H1 (cell line): ENCODE measurements around the gene UFD1. TPM values are rescaled to one million over a fixed set of nuclear protein-coding genes. Genes with fewer than 3 reads are reported as not detected.

Experiments
- CTCF ChIA-PET: fragments of 300-600 bp; sonication (Branson Sonifier 250); formaldehyde crosslinking; loops from one replicate; lab custom pipeline; 2021; ENCODE audit not compliant: partially characterized antibody; lab: Charles Lee
- POLR2A ChIA-PET: fragments of 300-600 bp; sonication (Branson Sonifier 250); formaldehyde crosslinking; loops from one replicate; lab custom pipeline; 2021; ENCODE audit warnings: inconsistent platforms; ENCODE audit not compliant: partially characterized antibody; lab: Charles Lee
- DNase-seq, 2 experiments: peaks; one replicate each; pipeline versions ENCODE4 v3.0.0 to v3.0.0-alpha.2; 2010 to 2022; ENCODE audit warnings: low spot score in 2 of 2, low read depth in 1 of 2, mixed read lengths in 1 of 2
- FAIRE-seq: peaks from 2 replicates; lab custom pipeline; 2011; peaks lifted over from hg19 to GRCh38; lab: Jason Lieb, UNC
- H2AFZ ChIP-seq: 2 replicates; pipeline ENCODE4 v1.8.1; 2012; ENCODE audit warnings: low read length, inconsistent platforms
- H2AK5ac ChIP-seq: 2 replicates; pipeline ENCODE4 v1.6.1; 2013; ENCODE audit warnings: low read depth, low read length
- H2BK120ac ChIP-seq: replicated peaks from 2 replicates; pipeline ENCODE3; 2013; ENCODE audit warnings: low read depth, low read length, inconsistent platforms
- H2BK12ac ChIP-seq: 2 replicates; pipeline ENCODE4 v1.6.1; 2013; ENCODE audit warnings: low read depth, low read length
- H2BK15ac ChIP-seq: 2 replicates; pipeline ENCODE4 v1.6.1; 2013; ENCODE audit warnings: low read length
- H2BK20ac ChIP-seq: 2 replicates; pipeline ENCODE4 v1.6.1; 2013; ENCODE audit warnings: low read length
- H2BK5ac ChIP-seq: 2 replicates; pipeline ENCODE4 v1.6.1; 2013; ENCODE audit warnings: low read depth, low read length
- H3K14ac ChIP-seq: 2 replicates; pipeline ENCODE4 v1.6.1; 2013; ENCODE audit warnings: inconsistent platforms; ENCODE audit not compliant: insufficient read length
- H3K18ac ChIP-seq: 2 replicates; pipeline ENCODE4 v1.6.1; 2013; ENCODE audit warnings: low read length; ENCODE audit errors: extremely low read depth
- H3K23ac ChIP-seq: 2 replicates; pipeline ENCODE4 v1.6.1; 2013; ENCODE audit warnings: inconsistent platforms; ENCODE audit not compliant: insufficient read length
- H3K23me2 ChIP-seq: 2 replicates; pipeline ENCODE4 v1.6.1; 2013; ENCODE audit warnings: low read depth, low read length
- H3K27ac ChIP-seq: 2 replicates; pipeline ENCODE4 v1.6.1; 2011; ENCODE audit warnings: low read depth, low read length, inconsistent platforms
- H3K27me3 ChIP-seq, 4 experiments: replicated peaks in 1 of 4; 1 replicate in 1 of 4; 2 replicates in 3 of 4; pipeline versions ENCODE4 v1.6.1 to v1.8.1; 2011 to 2013; ENCODE audit warnings: low read length in 3 of 4, mild to moderate bottlenecking in 3 of 4, inconsistent platforms in 2 of 4, mixed read lengths in 2 of 4, moderate library complexity in 1 of 4; ENCODE audit not compliant: control insufficient read depth in 3 of 4, insufficient read depth in 3 of 4; ENCODE audit errors: extremely low read depth in 1 of 4
- H3K36me3 ChIP-seq, 4 experiments: 2 replicates each; pipeline versions ENCODE4 v1.6.1 to v1.8.1; 2011 to 2013; ENCODE audit warnings: mild to moderate bottlenecking in 4 of 4, low read length in 3 of 4, moderate library complexity in 2 of 4, control low read depth in 1 of 4, inconsistent platforms in 1 of 4; ENCODE audit not compliant: insufficient read depth in 4 of 4, control insufficient read depth in 2 of 4
- H3K4ac ChIP-seq: replicated peaks from 2 replicates; pipeline ENCODE3; 2013; ENCODE audit warnings: low read length, low read depth, mixed read lengths, inconsistent platforms; ENCODE audit not compliant: insufficient read length
- H3K4me1 ChIP-seq, 4 experiments: replicated peaks in 1 of 4; 1 replicate in 1 of 4; 2 replicates in 3 of 4; pipeline versions ENCODE4 v1.6.1 to v1.8.1; 2011 to 2013; ENCODE audit warnings: low read length in 3 of 4, inconsistent platforms in 2 of 4, mixed read lengths in 1 of 4; ENCODE audit not compliant: insufficient read depth in 4 of 4, control insufficient read depth in 3 of 4
- H3K4me2 ChIP-seq, 2 experiments: 2 replicates each; pipeline versions ENCODE4 v1.6.1 to v1.8.1; 2011 to 2013; ENCODE audit warnings: low read depth in 2 of 2, low read length in 2 of 2, control low read depth in 1 of 2, inconsistent platforms in 1 of 2, mild to moderate bottlenecking in 1 of 2; ENCODE audit not compliant: insufficient read depth in 1 of 2
- H3K4me3 ChIP-seq, 4 experiments: fragments of 200-600, 300-600 bp in 1 of 4; sonication (generic), shearing (Covaris generic), sonication (Bioruptor Twin) in 1 of 4; 2 replicates each; pipeline versions ENCODE4 v1.5.1 to v1.8.1; 2011 to 2016; ENCODE audit warnings: low read length in 4 of 4, low read depth in 3 of 4, control low read depth in 2 of 4, inconsistent platforms in 2 of 4, mild to moderate bottlenecking in 2 of 4, mixed read lengths in 1 of 4, moderate library complexity in 1 of 4; ENCODE audit not compliant: insufficient read depth in 2 of 4; ENCODE audit errors: extremely low read depth in 1 of 4
- H3K56ac ChIP-seq: replicated peaks from 2 replicates; pipeline ENCODE3; 2013; ENCODE audit warnings: low read depth, mild to moderate bottlenecking, mixed read lengths, low read length, inconsistent platforms; ENCODE audit not compliant: insufficient read length
- H3K79me1 ChIP-seq: 2 replicates; pipeline ENCODE4 v1.6.1; 2013; ENCODE audit warnings: low read depth, low read length, control low read depth
- H3K79me2 ChIP-seq, 2 experiments: 2 replicates each; pipeline versions ENCODE4 v1.6.1 to v1.8.1; 2012 to 2013; ENCODE audit warnings: low read length in 2 of 2, mild to moderate bottlenecking in 2 of 2, inconsistent platforms in 1 of 2; ENCODE audit not compliant: insufficient read depth in 2 of 2, control insufficient read depth in 1 of 2
- H3K9ac ChIP-seq, 4 experiments: replicated peaks in 1 of 4; 1 replicate in 1 of 4; 2 replicates in 3 of 4; pipeline versions ENCODE4 v1.6.1 to v1.8.1; 2011 to 2013; ENCODE audit warnings: low read depth in 3 of 4, low read length in 3 of 4, control low read depth in 2 of 4, mild to moderate bottlenecking in 2 of 4, moderate library complexity in 2 of 4, inconsistent platforms in 1 of 4; ENCODE audit errors: extremely low read depth in 1 of 4
- H3K9me3 ChIP-seq, 2 experiments: 2 replicates each; pipeline versions ENCODE4 v1.6.1 to v1.8.1; 2012 to 2013; ENCODE audit warnings: mild to moderate bottlenecking in 2 of 2, moderate library complexity in 2 of 2, control low read depth in 1 of 2, inconsistent platforms in 1 of 2, low read depth in 1 of 2, low read length in 1 of 2, mixed read lengths in 1 of 2; ENCODE audit not compliant: insufficient read depth in 2 of 2
- H4K20me1 ChIP-seq, 2 experiments: replicated peaks in 1 of 2; 2 replicates each; pipeline versions ENCODE3 to v1.8.1; 2011 to 2013; ENCODE audit warnings: inconsistent platforms in 2 of 2, low read length in 2 of 2, mild to moderate bottlenecking in 1 of 2; ENCODE audit not compliant: insufficient read depth in 2 of 2, control insufficient read depth in 1 of 2
- H4K5ac ChIP-seq: 2 replicates; pipeline ENCODE4 v1.6.1; 2013; ENCODE audit warnings: low read length, low read depth, mixed read lengths, inconsistent platforms; ENCODE audit not compliant: insufficient read length
- H4K8ac ChIP-seq: 2 replicates; pipeline ENCODE4 v1.8.0; 2013; ENCODE audit warnings: mild to moderate bottlenecking, moderate library complexity, low read length, inconsistent platforms; ENCODE audit not compliant: insufficient read depth; ENCODE audit errors: extremely low read depth
- H4K91ac ChIP-seq: replicated peaks from 2 replicates; pipeline ENCODE3; 2013; ENCODE audit warnings: low read length, mixed read lengths, inconsistent platforms; ENCODE audit not compliant: insufficient read length
- ASH2L ChIP-seq: fragments of 200-600, 300-600 bp; sonication (generic); IDR thresholded peaks from one replicate; pipeline ENCODE4 v1.7.1; 2017; ENCODE audit warnings: low read length
- GABPA ChIP-seq: IDR thresholded peaks from 2 replicates; pipeline ENCODE4 v1.6.1; 2011; ENCODE audit warnings: mild to moderate bottlenecking, low read length, moderate library complexity, borderline replicate concordance; ENCODE audit not compliant: insufficient read depth
- RAD21 ChIP-seq, 2 experiments: IDR thresholded peaks in 1 of 2; conservative IDR thresholded peaks in 1 of 2; 2 replicates each; pipeline ENCODE4 v1.6.1; 2011; ENCODE audit warnings: low read depth in 2 of 2, low read length in 2 of 2, improper control_type of control experiment in 1 of 2, inconsistent platforms in 1 of 2, mild to moderate bottlenecking in 1 of 2, moderate library complexity in 1 of 2
- SIN3A ChIP-seq, 2 experiments: IDR thresholded peaks in 1 of 2; conservative IDR thresholded peaks in 1 of 2; 2 replicates each; pipeline ENCODE4 v1.6.1; 2011 to 2012; ENCODE audit warnings: low read length in 2 of 2, improper control_type of control experiment in 1 of 2, low read depth in 1 of 2, mild to moderate bottlenecking in 1 of 2
- SP1 ChIP-seq: IDR thresholded peaks from 2 replicates; pipeline ENCODE4 v1.6.1; 2011; ENCODE audit warnings: low read depth, low read length
- TEAD4 ChIP-seq: IDR thresholded peaks from 2 replicates; pipeline ENCODE4 v1.6.1; 2012; ENCODE audit warnings: low read depth, low read length, inconsistent platforms, mixed read lengths
- WGBS, 2 experiments: shearing (Covaris generic) in 1 of 2; methylation state at CpG; one replicate each; pipeline versions ENCODE4 v1.1.6 to v1.1.7; 2013 to 2015; ENCODE audit warnings: low lambda C conversion rate in 2 of 2, mixed read lengths in 2 of 2, inconsistent platforms in 1 of 2, low coverage in 1 of 2, missing lambda C conversion rate in 1 of 2; ENCODE audit not compliant: insufficient replicate concordance in 2 of 2, insufficient coverage in 1 of 2, insufficient read length in 1 of 2; ENCODE audit errors: extremely low coverage in 1 of 2, missing lambda C conversion rate in 1 of 2; 5-methylcytosine and 5-hydroxymethylcytosine counted together
- polyA plus RNA-seq, 7 experiments: library from polyadenylated mRNA; depleted of rRNA in 3 of 7; stranded (reverse) in 5 of 7; unstranded in 2 of 7; fragments of >200 nt in 5 of 7; fragments of 200-250 nt in 2 of 7; gene quantifications; 1 replicate in 5 of 7; 2 replicates in 1 of 7; 4 replicates in 1 of 7; pipeline versions ENCODE4 v1.2.1 to v1.2.3, GENCODE V29; 2011 to 2013; ENCODE audit warnings: missing spikeins in 2 of 7, mixed read lengths in 2 of 7
- total RNA-seq: library from RNA; stranded (reverse); fragmentation: NEBNext Ultra II Directional; extraction: Animal tissue kit (Norgen Biotek cat#: 25700); gene quantifications from 2 replicates; pipeline ENCODE4 v1.2.1, GENCODE V29; 2021

The UFD1 gene
- total and polyA plus RNA-seq, 2 of the 8 experiments (the other 6 are each of a cell fraction or from before 2014, with no cell fraction given), result 74.6 to 116 TPM

DNA sequence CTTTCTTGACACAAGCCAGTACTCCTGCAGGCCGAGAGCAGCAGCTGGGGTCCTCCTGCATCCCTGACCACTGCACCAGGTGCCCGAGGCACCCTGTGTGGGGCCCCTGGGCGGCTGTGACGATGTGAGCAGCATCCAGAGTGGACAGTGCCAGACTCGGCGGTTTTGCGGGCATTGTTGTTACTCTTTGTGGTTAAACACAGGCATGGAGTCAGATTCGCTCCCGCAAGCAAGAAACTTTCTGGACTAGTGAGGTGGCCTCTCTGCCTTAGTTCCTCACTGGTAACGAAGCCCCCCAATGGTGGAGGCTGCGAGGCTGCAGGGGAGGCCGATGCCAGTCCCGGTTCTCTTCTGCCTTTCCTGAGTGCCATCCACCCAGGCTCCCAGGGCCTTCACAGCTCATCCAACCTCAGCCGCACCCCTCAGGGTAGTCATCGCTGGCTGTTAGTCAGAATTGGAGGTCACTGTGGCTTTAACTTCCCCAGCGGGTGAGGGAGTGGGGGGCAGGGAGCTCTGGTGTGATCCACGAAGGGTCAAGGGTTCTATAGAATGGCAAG, 48.9 kb upstream of the UFD1 start:
- H2BK120ac ChIP-seq, result no peak overlapping the region
- DNase-seq (no peak), FAIRE-seq (no peak)
- peaks cover 14% of the 10 kb centered on the region; the same call in 1 of the 2 replicates for H3K23me2 ChIP-seq
- no peak overlapping the region for H2BK20ac ChIP-seq
- POLR2A ChIA-PET, result interaction anchor here (1.0 to 1.5 kb wide), 2 partner anchors 14 to 49 kb away, joined by 3 to 4 read pairs; partner anchors contain the start of genes CDC45 and UFD1
- no peaks in the 10 kb centered on the region for H3K9me3 ChIP-seq
- no peaks in the 10 kb centered on the region for H3K79me1 ChIP-seq
- no peaks in the 10 kb centered on the region for H3K36me3 ChIP-seq
- peaks cover 0 to 8% (median 5%) of the 10 kb centered on the region in 4 experiments; a peak in 5 of 7 replicates for H3K4me1 ChIP-seq
- H2BK5ac ChIP-seq, result no peak overlapping the region
- no peak overlapping the region for H4K5ac ChIP-seq
- no peak overlapping the region for H2AFZ ChIP-seq
- H3K27me3 ChIP-seq, result peaks cover 0 to 32% (median 26%) of the 10 kb centered on the region in 4 experiments; a peak in 6 of 7 replicates
- H3K56ac ChIP-seq, result no peak overlapping the region
- no peak overlapping the region for H4K91ac ChIP-seq
- WGBS, 2 experiments, result 91% methylated on average over 17 of the region's 17 CpGs; no CpG with 5 or more reads in 1 of the 2 experiments
- H3K4ac ChIP-seq, result no peak overlapping the region
- CTCF ChIA-PET, result interaction anchor here (1.0 to 1.7 kb wide), 2 partner anchors 27 to 102 kb away, joined by 3 to 4 read pairs; no protein-coding TSS in a partner anchor
- H2AK5ac ChIP-seq, result no peak overlapping the region
- H3K14ac ChIP-seq, result no peak overlapping the region
- no peak overlapping the region for H3K23ac ChIP-seq
- H3K4me3 ChIP-seq, result no peak overlapping the region
- H3K9ac ChIP-seq, result no peak overlapping the region
- peaks cover 0 to 7% of the 10 kb centered on the region in 2 experiments for H4K20me1 ChIP-seq
- H2BK12ac ChIP-seq, result no peak overlapping the region
- no peak overlapping the region for H2BK15ac ChIP-seq
- no peak overlapping the region for H3K4me2 ChIP-seq
- H4K8ac ChIP-seq, result no peak overlapping the region
- H3K18ac ChIP-seq, result no peak overlapping the region
- H3K27ac ChIP-seq, result no peak overlapping the region
- H3K79me2 ChIP-seq, result no peaks in the 10 kb centered on the region
- TF ChIP-seq RAD21 (IDR thresholded peaks at IDR 0.05 in 1 of 2, conservative IDR thresholded peaks at IDR 0.05 in 1 of 2; ENCODE audit: low read depth in 2 of 2, low read length in 2 of 2) (no peak), ASH2L (no peak), SP1 (no peak), SIN3A (conservative IDR thresholded peaks at IDR 0.05 in 1 of 2, IDR thresholded peaks at IDR 0.05 in 1 of 2; ENCODE audit: low read depth in 1 of 2, low read length in 2 of 2) (no peak), GABPA (no peak), TEAD4 (no peak)
